Measurements from ENCODE around the gene SPOP. TPM values are rescaled to one million over a fixed set of nuclear protein-coding genes. Genes with fewer than 3 reads are reported as not detected.
A peak's percentile ranks its signal among the peaks of the same experiment; 100 is the strongest.

Gene SPOP
- total RNA-seq, 1 donor from 2014 or later, result 63.9 TPM

DNA sequence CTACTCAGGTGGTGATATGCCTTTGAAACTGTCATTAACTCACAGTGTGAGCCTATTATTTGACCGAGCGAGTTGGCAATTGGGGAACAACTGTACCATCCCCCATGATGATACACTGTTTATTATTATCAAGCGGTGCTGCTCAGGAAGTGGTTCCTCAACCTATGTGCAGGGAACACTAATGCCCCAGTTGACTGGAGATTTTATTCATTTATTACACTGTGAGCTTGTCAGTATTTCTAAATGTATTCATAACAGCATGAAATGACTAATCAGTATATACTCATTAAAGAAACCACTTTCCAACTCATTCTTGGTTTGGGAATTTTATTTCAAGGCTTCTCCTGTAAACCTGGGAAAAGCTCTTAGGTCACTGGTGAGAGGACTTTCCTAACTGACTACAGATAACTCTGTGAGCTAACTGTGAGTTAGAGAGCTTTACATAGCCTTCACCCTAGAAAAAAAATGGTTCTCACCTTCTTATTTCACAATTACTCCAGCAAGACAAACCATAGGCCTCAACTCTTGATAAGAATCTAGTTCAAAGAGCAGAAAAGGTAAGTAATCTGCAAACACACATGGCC, 59.8 kb downstream of the SPOP start:
- H3K27me3 Mint-ChIP-seq (ENCODE audit: unreplicated experiment), result no peaks in the 10 kb centered on the region
- TF ChIP-seq, protein P1, sequence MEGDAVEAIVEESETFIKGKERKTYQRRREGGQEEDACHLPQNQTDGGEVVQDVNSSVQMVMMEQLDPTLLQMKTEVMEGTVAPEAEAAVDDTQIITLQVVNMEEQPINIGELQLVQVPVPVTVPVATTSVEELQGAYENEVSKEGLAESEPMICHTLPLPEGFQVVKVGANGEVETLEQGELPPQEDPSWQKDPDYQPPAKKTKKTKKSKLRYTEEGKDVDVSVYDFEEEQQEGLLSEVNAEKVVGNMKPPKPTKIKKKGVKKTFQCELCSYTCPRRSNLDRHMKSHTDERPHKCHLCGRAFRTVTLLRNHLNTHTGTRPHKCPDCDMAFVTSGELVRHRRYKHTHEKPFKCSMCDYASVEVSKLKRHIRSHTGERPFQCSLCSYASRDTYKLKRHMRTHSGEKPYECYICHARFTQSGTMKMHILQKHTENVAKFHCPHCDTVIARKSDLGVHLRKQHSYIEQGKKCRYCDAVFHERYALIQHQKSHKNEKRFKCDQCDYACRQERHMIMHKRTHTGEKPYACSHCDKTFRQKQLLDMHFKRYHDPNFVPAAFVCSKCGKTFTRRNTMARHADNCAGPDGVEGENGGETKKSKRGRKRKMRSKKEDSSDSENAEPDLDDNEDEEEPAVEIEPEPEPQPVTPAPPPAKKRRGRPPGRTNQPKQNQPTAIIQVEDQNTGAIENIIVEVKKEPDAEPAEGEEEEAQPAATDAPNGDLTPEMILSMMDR (IDR thresholded peaks at IDR 0.05), result no peak
- H3K9me3 Mint-ChIP-seq (ENCODE audit: unreplicated experiment), result no peaks in the 10 kb centered on the region
- H3K4me3 Mint-ChIP-seq (ENCODE audit: unreplicated experiment), result no peak overlapping the region
- H3K4me1 Mint-ChIP-seq (ENCODE audit: unreplicated experiment), result no peaks in the 10 kb centered on the region
- peaks cover 28% of the 10 kb centered on the region for H3K36me3 Mint-ChIP-seq (ENCODE audit: unreplicated experiment)
- H3K27ac Mint-ChIP-seq (ENCODE audit: unreplicated experiment), result no peak overlapping the region
- DNase-seq (ENCODE audit: extremely low spot score, unreplicated experiment), result no peak

DNA sequence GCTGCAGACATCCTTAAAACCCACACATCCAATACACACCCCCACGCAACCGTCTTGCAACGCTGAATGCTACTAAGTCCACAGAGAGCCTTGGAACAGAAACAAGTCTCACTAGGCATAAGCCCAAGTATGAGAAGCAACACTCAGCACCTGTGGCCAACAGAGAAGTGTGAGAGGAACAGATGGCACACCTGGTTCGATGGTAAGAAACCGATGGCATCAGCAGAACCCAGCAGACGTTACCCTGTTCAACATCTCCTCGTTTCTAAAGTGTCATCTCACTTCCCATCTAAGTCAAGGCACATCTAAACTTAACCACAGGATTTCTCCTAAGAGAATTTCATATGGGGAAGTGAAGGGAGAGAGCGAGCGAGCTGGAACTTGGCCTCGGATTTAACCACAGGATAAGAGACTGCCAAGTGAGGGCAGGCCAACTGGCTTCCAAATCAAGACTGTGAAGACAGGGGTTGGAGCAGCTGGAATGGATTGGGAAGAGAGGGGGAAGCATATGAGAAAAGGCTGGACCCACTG, 61.2 kb downstream of the SPOP start:
- no peak overlapping the region for H3K4me3 Mint-ChIP-seq (ENCODE audit: unreplicated experiment)
- no peak overlapping the region for H3K27ac Mint-ChIP-seq (ENCODE audit: unreplicated experiment)
- no peaks in the 10 kb centered on the region for H3K4me1 Mint-ChIP-seq (ENCODE audit: unreplicated experiment)
- no peaks in the 10 kb centered on the region for H3K9me3 Mint-ChIP-seq (ENCODE audit: unreplicated experiment)
- DNase-seq (ENCODE audit: extremely low spot score, unreplicated experiment), result no peak
- TF ChIP-seq, protein P1 (IDR thresholded peaks at IDR 0.05), result no peak
- peaks cover 29% of the 10 kb centered on the region for H3K36me3 Mint-ChIP-seq (ENCODE audit: unreplicated experiment)
- H3K27me3 Mint-ChIP-seq (ENCODE audit: unreplicated experiment), result no peaks in the 10 kb centered on the region

- H3K4me1 Mint-ChIP-seq (ENCODE audit: unreplicated experiment), result no peaks in the 10 kb centered on the region
- no peaks in the 10 kb centered on the region for H3K27me3 Mint-ChIP-seq (ENCODE audit: unreplicated experiment)
- H3K27ac Mint-ChIP-seq (ENCODE audit: unreplicated experiment), result no peak overlapping the region
- DNase-seq (ENCODE audit: extremely low spot score, unreplicated experiment), result no peak
- TF ChIP-seq, protein P1 (IDR thresholded peaks at IDR 0.05), result peak; percentile 22
- no peaks in the 10 kb centered on the region for H3K9me3 Mint-ChIP-seq (ENCODE audit: unreplicated experiment)
- H3K36me3 Mint-ChIP-seq (ENCODE audit: unreplicated experiment), result peaks cover 31% of the 10 kb centered on the region
- H3K4me3 Mint-ChIP-seq (ENCODE audit: unreplicated experiment), result no peak overlapping the region
These were observed 61.8 kb downstream of the SPOP start for GRCh38 chr17:49616086-49616485.

GRCh38 chr17:49613182-49613800, 64.6 kb downstream of the SPOP start:
- Mint-ChIP-seq H3K27ac (ENCODE audit: unreplicated experiment) (no peak overlapping the region), H3K9me3 (ENCODE audit: unreplicated experiment) (no peaks in the 10 kb centered on the region), H3K4me1 (ENCODE audit: unreplicated experiment) (no peaks in the 10 kb centered on the region), H3K27me3 (ENCODE audit: unreplicated experiment) (no peaks in the 10 kb centered on the region), H3K36me3 (ENCODE audit: unreplicated experiment) (peaks cover 30% of the 10 kb centered on the region), H3K4me3 (ENCODE audit: unreplicated experiment) (no peak overlapping the region)
- TF ChIP-seq, protein P1 (IDR thresholded peaks at IDR 0.05), result no peak
- no peak for DNase-seq (ENCODE audit: extremely low spot score, unreplicated experiment)

DNA sequence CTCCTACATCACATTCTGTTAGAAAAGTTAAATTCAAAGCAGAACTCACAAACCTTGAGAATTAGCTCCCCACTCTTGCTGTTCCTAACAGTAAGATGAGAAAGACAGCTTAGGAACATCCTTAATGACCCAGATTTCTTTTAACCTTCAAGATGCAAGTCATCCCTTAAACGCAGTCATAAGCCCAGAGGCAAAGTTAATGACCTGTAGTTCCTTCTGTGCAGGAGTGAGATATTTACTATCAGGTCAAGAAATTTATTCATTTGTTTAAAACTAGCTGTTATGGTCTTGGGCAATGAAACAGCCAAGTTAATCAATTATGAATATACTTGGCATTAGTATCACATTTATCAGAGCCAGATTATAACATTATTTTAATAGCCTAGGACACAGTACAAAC, 65.2 kb downstream of the SPOP start:
- Mint-ChIP-seq H3K4me1 (ENCODE audit: unreplicated experiment) (no peaks in the 10 kb centered on the region), H3K4me3 (ENCODE audit: unreplicated experiment) (no peak overlapping the region), H3K27ac (ENCODE audit: unreplicated experiment) (no peak overlapping the region), H3K27me3 (ENCODE audit: unreplicated experiment) (no peaks in the 10 kb centered on the region), H3K9me3 (ENCODE audit: unreplicated experiment) (no peaks in the 10 kb centered on the region), H3K36me3 (ENCODE audit: unreplicated experiment) (peaks cover 27% of the 10 kb centered on the region)
- TF ChIP-seq, protein P1 (IDR thresholded peaks at IDR 0.05), result no peak
- no peak for DNase-seq (ENCODE audit: extremely low spot score, unreplicated experiment)

Data from osteocyte (in vitro differentiated cells).